ENCODE data around the gene TSPAN14. TPM values are rescaled to one million over a fixed set of nuclear protein-coding genes. Genes with fewer than 3 reads are reported as not detected.
A peak's percentile ranks its signal among the peaks of the same experiment; 100 is the strongest.

TSPAN14 gene
- total and polyA plus RNA-seq, 12 donors, result 16.9 to 57.2 (median 27.6) TPM

DNA sequence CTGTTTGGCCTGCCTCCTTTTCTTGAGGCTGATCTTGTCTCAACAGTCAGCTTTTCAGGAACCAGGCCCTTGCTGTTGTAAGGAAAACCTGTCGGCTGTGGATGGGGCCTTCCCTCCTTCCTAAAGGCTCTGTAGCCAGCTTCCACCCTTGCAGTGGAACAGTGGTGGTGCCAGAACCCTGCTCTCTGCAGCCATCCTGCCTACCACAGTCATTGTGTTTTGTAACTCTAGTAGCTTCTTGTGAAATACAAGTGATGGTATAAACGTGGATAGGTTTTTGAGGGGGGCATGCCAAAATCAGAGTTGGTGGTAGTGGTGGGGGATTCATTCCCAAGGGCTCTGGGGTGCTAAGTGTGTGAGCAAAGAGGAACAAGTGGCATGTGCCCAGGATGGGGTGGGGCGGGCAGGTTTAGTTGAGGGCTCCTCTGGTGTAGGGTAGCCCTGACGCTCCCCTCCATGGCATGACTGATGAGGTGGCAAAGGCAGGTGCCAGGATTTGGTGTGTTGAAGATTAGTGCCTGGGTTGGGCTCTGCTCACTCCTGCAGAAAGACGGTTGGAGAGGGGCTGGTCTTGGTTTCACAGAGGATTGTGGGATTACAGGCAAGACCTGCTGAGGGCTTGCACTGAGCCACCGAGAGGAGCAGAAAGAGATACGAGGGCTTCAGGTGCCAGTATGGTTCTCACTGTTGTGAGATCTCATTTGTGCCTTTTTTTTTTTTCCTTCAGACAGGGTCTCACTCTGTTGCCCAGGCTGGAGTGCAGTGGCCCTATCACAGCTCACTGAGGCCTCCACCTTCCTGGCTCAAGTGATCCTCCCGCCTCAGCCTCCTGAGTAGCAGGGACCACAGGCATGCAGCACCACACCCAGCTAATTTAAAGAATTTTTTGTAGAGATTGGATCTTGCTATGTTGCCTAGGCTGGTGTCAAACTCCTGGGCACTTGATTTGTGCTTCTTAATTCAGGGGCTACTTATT is 7.4 kb downstream of the TSPAN14 start:
- TF ChIP-seq, protein P1, sequence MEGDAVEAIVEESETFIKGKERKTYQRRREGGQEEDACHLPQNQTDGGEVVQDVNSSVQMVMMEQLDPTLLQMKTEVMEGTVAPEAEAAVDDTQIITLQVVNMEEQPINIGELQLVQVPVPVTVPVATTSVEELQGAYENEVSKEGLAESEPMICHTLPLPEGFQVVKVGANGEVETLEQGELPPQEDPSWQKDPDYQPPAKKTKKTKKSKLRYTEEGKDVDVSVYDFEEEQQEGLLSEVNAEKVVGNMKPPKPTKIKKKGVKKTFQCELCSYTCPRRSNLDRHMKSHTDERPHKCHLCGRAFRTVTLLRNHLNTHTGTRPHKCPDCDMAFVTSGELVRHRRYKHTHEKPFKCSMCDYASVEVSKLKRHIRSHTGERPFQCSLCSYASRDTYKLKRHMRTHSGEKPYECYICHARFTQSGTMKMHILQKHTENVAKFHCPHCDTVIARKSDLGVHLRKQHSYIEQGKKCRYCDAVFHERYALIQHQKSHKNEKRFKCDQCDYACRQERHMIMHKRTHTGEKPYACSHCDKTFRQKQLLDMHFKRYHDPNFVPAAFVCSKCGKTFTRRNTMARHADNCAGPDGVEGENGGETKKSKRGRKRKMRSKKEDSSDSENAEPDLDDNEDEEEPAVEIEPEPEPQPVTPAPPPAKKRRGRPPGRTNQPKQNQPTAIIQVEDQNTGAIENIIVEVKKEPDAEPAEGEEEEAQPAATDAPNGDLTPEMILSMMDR (IDR thresholded peaks at IDR 0.05), result no peak
- intact Hi-C loops (cut with DNase I), result loop anchor here in 1 of 10 donors (2.0 kb wide), 1 partner anchor 35 kb away; no protein-coding TSS in a partner anchor
- Histone ChIP-seq H3K27ac (peak overlapping the region; percentile 27 to 100 (median 81)), H3K4me1 (peaks cover 41 to 100% (median 100%) of the 10 kb centered on the region in 9 donors), H3K27me3 (no peaks in the 10 kb centered on the region), H3K36me3 (peaks cover 0 to 8% (median 0%) of the 10 kb centered on the region in 9 donors), H3K4me3 (peak overlapping the region in 4 of 10 donors; percentile 2 to 97 (median 31)), H3K9me3 (no peaks in the 10 kb centered on the region)
- WGBS, 2 donors, result 67 to 71% methylated on average over 8 of the region's 8 CpGs
- DNase-seq (no peak), ATAC-seq (no peak)

DNA sequence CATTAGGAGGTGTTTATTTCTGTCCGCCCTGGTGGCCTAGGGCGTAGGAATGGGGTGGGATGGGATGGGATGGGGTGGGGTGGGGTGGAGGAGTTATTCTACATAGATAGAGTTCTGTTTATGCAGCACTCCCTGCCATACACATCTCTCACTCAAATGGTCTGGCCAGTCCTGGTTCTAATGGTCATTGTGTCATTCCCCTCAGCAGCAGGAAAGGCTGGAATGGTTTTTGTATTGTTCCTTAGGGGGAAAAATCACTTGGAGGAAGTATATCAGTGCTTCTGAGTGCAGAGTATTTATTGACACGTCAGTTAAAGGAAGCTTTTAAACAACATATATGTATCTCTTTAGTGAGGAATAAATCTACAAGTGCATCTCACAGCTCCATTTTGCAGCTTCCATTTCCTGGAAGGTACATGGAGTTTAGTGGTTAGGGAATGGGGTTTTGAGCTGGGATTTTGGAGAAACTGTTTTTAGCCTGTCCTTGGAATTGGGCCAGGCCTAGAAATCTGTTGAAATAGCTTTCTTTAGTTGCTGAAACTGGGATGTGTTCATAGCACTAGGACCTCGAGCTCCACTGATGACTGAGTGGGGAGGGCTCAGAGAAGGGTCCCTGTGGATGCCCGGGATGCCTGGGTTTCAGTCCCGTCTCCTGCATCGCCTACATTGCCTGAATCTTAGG is 8.3 kb downstream of the TSPAN14 start:
- DNase-seq, result peak in 1 of 2 donors; percentile 50
- 41 to 42% methylated on average over 7 of the region's 7 CpGs for WGBS, 2 donors
- TF ChIP-seq, protein P1 (IDR thresholded peaks at IDR 0.05), result no peak
- Histone ChIP-seq H3K9me3 (no peaks in the 10 kb centered on the region), H3K36me3 (peaks cover 0 to 8% (median 0%) of the 10 kb centered on the region in 9 donors), H3K27ac (peak overlapping the region; percentile 31 to 100 (median 84)), H3K4me3 (peak overlapping the region in 4 of 10 donors; percentile 3 to 50 (median 12)), H3K27me3 (no peaks in the 10 kb centered on the region), H3K4me1 (peaks cover 44 to 100% (median 100%) of the 10 kb centered on the region in 9 donors)
- peak in 2 of 8 donors; percentile 25 to 27 for ATAC-seq
- intact Hi-C loops (cut with DNase I), result loop anchor here in 1 of 10 donors (2.0 kb wide), 1 partner anchor 34 kb away; no protein-coding TSS in a partner anchor

GRCh38 chr10:80462981-80463741 is 9.1 kb downstream of the TSPAN14 start:
- Histone ChIP-seq H3K36me3 (peaks cover 0 to 5% (median 0%) of the 10 kb centered on the region in 9 donors), H3K9me3 (no peaks in the 10 kb centered on the region), H3K4me3 (peak overlapping the region in 4 of 10 donors; percentile 3 to 50 (median 12)), H3K27me3 (no peaks in the 10 kb centered on the region), H3K4me1 (peaks cover 44 to 100% (median 100%) of the 10 kb centered on the region in 9 donors), H3K27ac (peak overlapping the region; percentile 31 to 100 (median 84))
- intact Hi-C loops (cut with DNase I), result loop anchor here in 1 of 10 donors (2.0 kb wide), 1 partner anchor 34 kb away; no protein-coding TSS in a partner anchor
- no peak for ATAC-seq
- WGBS, 2 donors, result 43 to 44% methylated on average over 5 of the region's 5 CpGs
- no peak for DNase-seq
- TF ChIP-seq, protein P1 (IDR thresholded peaks at IDR 0.05), result no peak

Data from heart right ventricle (tissue), 16 donors.